Activated naive CD4-positive, alpha-beta T cell treated with anti-CD3 and anti-CD28 coated beads, Interleukin-2, amount 50 U/mL, for 24 hours (primary cell): Measurements from ENCODE around the gene PIN4.
"Not testable (repeated sequence)": the region's sequence is repeated elsewhere in the genome, so short reads cannot be mapped to it uniquely, and the experiment has no call there.

Experiments used
- H3K27ac Mint-ChIP-seq: one replicate; pipeline ENCODE4 v1.8.0; 2021; ENCODE audit warnings: mild to moderate bottlenecking, mixed read lengths
- H3K27me3 Mint-ChIP-seq: one replicate; pipeline ENCODE4 v1.8.0; 2021; ENCODE audit warnings: mixed read lengths
- H3K36me3 Mint-ChIP-seq: one replicate; pipeline ENCODE4 v1.8.0; 2021; ENCODE audit warnings: mixed read lengths
- H3K4me1 Mint-ChIP-seq: one replicate; pipeline ENCODE4 v1.8.0; 2021; ENCODE audit warnings: mixed read lengths
- H3K4me3 Mint-ChIP-seq: one replicate; pipeline ENCODE4 v1.8.0; 2021; ENCODE audit warnings: mild to moderate bottlenecking, mixed read lengths
- H3K9me3 Mint-ChIP-seq: one replicate; pipeline ENCODE4 v1.8.0; 2021; ENCODE audit warnings: mixed read lengths

PIN4 gene

DNA sequence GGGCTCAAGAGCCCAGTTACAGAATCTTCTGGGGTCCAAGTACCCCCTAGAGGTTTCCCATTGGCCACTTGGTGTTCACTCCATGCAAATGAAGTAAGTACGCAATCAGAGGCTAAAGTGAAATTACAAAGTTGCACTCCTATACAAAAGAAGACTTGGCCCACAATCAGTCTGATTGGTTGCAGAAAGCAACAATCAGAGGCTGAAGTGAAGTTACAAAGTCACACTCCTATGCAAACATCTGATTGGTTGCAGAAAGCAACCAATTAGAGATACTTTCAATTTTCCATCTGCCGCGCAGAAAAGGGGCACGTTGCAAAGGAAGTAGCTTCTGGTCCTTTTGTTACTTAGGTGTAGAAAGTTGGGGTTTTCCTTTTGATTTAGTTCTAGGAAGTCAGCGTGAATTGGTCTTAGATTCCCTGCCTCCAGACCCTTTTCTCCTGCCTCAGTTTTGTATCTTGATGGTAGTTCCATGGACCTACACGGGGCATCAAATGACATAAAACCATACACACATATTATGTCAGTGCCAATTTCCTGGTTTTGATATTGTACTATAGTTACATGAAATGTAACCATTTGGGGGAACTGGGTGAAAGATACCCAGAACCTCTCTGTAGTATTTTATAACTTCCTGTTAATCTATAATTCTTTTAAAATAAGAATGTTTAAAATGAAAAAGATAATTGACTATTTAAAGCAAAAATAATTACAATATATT is 12.4 kb upstream of the PIN4 start:
- Mint-ChIP-seq H3K27me3 (no peaks in the 10 kb centered on the region), H3K36me3 (no peaks in the 10 kb centered on the region), H3K4me1 (peaks cover 5% of the 10 kb centered on the region), H3K4me3 (peak overlapping the region; percentile 83), H3K27ac (peak overlapping the region; percentile 90), H3K9me3 (no peaks in the 10 kb centered on the region)

DNA sequence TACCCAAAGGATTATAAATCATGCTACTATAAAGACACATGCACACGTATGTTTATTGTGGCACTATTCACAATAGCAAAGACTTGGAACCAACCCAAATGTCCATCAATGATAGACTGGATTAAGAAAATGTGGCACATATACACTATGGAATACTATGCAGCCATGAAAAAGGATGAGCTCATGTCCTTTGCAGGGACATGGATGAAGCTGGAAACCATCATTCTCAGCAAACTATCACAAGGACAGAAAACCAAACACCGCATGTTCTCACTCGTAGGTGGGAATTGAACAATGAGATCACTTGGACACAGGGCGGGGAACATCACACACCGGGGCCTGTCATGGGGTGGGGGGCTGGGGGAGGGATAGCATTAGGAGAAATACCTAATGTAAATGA is 5.3 kb upstream of the PIN4 start:
- not testable (repeated sequence) for H3K9me3 Mint-ChIP-seq, H3K36me3 Mint-ChIP-seq, H3K27ac Mint-ChIP-seq, H3K4me3 Mint-ChIP-seq, H3K27me3 Mint-ChIP-seq
- H3K4me1 Mint-ChIP-seq = peaks cover 11% of the 10 kb centered on the region

DNA sequence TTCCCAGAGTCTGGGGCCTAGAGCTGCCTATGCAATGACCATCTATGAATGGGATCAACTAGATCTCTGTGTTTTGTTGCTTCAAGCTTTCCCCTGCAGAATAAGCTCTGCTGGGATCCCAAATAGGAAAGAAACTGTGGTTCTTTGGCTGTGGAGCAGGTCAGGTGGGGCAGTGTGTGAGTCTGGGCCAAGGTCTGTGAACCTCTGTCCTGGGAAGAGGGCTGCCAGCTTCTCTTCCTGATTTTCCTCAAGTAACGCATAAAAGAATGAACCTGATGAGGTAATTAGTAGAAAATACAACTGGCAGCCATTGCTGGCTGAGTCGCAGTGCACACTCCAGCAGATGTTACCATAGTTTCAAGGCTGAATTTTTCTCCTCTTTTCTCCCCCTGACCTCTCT is 4.6 kb upstream of the PIN4 start:
- Mint-ChIP-seq H3K4me3 (no peak overlapping the region), H3K36me3 (no peaks in the 10 kb centered on the region), H3K27ac (no peak overlapping the region), H3K9me3 (no peaks in the 10 kb centered on the region), H3K4me1 (peaks cover 11% of the 10 kb centered on the region), H3K27me3 (no peaks in the 10 kb centered on the region)

DNA sequence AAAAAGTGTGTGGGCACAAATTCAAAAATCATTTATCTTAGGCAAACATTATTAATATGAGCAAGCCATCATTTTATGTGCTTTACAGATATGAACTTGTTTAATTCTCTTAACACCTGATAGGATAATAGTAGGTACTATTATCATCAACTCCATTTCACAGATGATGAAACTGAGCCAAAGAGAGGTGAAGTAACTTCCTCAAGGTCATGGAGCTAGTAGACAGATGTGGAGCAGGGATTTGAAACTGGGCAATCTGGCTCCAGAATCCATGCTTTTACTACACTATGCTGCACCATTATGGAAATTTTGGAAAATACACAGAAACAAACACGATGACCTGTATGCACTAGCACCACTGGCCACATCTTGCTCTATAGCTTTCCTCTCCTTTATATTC is 1.0 kb upstream of the PIN4 start:
- Mint-ChIP-seq H3K4me1 (peaks cover 17% of the 10 kb centered on the region), H3K36me3 (no peaks in the 10 kb centered on the region), H3K27me3 (no peaks in the 10 kb centered on the region), H3K9me3 (no peaks in the 10 kb centered on the region), H3K4me3 (no peak overlapping the region), H3K27ac (no peak overlapping the region)

DNA sequence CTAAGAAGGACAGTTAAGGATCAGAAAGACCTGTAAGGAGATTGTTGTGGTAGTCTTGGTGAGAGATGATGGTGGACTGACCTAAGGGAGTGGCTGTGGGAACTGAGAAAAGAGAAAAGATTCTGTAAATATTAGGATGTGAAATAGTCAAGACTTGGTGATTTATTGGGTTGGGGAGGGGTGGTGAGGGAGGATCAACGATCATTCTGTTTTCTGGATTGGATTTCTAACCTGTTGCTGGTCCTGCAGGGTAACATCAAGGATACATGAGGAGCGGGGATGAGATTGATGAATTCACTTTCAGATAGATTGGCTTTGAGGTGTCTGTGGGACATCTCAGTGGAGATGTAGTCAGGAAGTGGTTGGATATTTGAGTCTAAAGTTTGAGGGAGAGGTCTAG is 1.4 kb downstream of the PIN4 start:
- peaks cover 1% of the 10 kb centered on the region for H3K36me3 Mint-ChIP-seq
- no peak overlapping the region for H3K27ac Mint-ChIP-seq
- H3K27me3 Mint-ChIP-seq = no peaks in the 10 kb centered on the region
- H3K4me3 Mint-ChIP-seq = no peak overlapping the region
- no peaks in the 10 kb centered on the region for H3K9me3 Mint-ChIP-seq
- peaks cover 24% of the 10 kb centered on the region for H3K4me1 Mint-ChIP-seq

DNA sequence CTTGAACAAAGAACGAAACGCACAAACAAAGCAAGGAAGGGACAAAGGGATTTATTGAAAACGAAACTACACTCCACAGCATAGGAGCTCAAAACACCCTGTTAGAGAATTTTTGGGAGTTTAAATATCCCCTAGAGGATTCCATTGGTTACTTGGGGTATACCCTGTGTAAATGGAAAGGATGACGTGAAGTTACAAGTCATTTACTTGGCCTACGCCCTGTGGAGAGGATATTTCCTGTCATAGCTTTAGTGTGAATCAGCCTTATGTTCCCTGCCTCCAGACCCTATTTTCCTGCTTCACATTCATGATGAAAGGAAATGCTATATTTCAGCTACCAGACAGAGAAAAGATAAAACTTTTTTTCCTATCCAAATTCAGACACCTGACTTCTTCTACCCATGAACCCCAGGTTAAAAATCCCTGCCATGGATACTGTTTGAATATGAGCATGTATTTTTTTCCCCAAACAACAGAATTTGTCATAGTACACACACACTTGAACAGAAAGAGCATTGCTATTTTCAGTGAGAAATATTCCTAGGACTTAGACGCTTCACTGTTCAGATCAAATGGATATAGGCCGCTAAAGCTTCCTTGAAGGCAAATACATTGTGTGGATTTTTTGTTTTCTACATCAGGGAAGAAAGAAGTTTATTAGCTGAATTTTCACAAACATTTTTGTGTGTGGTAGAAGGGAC is 20.4 kb downstream of the PIN4 start:
- Mint-ChIP-seq H3K36me3 (peaks cover 5% of the 10 kb centered on the region), H3K9me3 (no peaks in the 10 kb centered on the region), H3K4me1 (no peaks in the 10 kb centered on the region), H3K27ac (no peak overlapping the region), H3K4me3 (no peak overlapping the region), H3K27me3 (no peaks in the 10 kb centered on the region)

DNA sequence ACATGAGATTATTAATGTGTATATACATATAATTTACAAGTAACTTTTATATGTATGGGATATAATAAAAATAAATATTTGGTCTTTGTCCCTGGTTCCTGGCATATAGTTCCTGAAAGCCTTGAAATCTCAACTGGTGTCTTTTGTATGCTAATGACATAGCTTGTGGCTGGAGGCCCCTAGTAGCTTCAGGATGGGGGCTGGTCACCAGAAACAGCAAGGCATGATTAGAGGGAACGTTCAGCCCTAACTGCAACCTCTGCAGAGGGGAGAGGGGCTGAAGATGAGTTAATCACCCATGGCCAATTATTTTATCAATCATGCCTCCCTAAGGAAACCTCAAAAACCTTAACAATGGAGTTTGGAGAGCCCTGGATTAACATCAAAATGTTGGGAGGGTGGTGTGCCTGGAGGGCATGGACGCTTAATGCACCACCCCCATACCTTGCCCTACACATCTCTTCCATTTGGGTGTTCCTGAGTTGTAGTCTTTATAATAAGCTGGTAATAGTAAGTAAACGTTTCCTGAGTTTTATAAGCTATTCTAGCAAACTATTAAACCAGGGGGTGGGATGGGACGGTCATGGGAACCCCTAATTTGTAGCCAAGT is 21.3 kb downstream of the PIN4 start:
- H3K27me3 Mint-ChIP-seq = no peaks in the 10 kb centered on the region
- H3K4me1 Mint-ChIP-seq = no peaks in the 10 kb centered on the region
- H3K36me3 Mint-ChIP-seq = peaks cover 5% of the 10 kb centered on the region
- H3K4me3 Mint-ChIP-seq = no peak overlapping the region
- H3K9me3 Mint-ChIP-seq = no peaks in the 10 kb centered on the region
- H3K27ac Mint-ChIP-seq = no peak overlapping the region

DNA sequence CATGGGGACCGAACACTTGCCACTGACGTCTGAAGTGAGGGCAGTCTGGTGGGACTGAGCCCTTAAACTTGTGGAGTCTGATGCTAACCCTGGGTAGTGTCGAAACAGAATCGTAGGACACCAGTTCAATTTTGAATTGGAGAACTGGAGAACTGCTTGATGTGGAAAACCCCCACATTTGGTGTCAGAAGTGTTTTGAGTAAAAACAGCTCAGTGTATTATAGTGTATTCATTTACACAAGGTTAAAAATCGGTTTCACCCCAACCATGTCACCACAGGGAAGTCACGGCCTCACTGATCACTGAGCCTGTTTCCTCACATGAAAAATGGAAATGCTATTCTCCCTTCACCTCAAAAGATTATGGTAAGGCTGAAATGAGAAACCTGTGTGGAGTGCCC is 21.9 kb downstream of the PIN4 start:
- H3K27me3 Mint-ChIP-seq = no peaks in the 10 kb centered on the region
- H3K9me3 Mint-ChIP-seq = no peaks in the 10 kb centered on the region
- H3K4me3 Mint-ChIP-seq = no peak overlapping the region
- no peak overlapping the region for H3K27ac Mint-ChIP-seq
- peaks cover 5% of the 10 kb centered on the region for H3K36me3 Mint-ChIP-seq
- H3K4me1 Mint-ChIP-seq = no peaks in the 10 kb centered on the region

DNA sequence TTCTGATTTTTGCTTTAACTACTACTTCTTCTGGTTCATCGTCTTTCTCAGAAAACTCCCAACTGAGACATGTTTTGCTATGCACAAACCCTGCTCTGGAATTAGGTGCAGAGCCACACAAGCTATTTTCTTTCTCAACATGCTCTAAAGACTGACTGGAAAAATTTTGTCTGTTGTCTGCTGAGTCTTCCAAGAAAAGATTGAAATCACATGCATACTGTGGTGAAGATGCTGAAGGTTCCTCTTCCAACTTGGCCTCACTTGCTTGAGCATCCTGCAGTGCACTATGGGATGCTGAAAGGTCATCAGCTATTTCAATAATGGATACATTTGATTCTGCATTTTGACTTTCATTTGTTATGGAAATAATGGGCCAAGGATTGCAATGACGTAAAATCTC is 24.1 kb downstream of the PIN4 start:
- peaks cover 5% of the 10 kb centered on the region for H3K36me3 Mint-ChIP-seq
- H3K27me3 Mint-ChIP-seq = no peaks in the 10 kb centered on the region
- no peaks in the 10 kb centered on the region for H3K4me1 Mint-ChIP-seq
- no peaks in the 10 kb centered on the region for H3K9me3 Mint-ChIP-seq
- H3K4me3 Mint-ChIP-seq = no peak overlapping the region
- no peak overlapping the region for H3K27ac Mint-ChIP-seq

DNA sequence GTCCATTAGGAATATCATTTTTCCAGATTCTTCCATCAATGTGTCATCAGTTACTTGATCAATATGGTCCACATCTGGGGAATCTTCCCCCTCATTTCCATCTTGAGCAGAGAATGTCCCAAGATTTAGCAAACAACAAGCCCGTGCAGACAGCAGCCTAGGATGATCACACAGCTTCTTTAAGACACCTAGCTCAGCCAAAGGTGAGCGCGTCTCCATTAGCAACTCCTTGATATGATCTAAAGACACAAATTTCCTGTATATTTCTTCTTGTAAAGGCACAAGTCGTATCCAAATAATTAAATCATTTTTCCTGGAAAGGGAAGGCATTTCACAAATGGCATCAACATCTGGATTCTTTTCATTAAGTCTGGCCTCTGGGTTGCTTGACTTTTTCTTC is 25.8 kb downstream of the PIN4 start:
- no peaks in the 10 kb centered on the region for H3K9me3 Mint-ChIP-seq
- H3K36me3 Mint-ChIP-seq = peaks cover 5% of the 10 kb centered on the region
- no peaks in the 10 kb centered on the region for H3K4me1 Mint-ChIP-seq
- no peak overlapping the region for H3K27ac Mint-ChIP-seq
- no peaks in the 10 kb centered on the region for H3K27me3 Mint-ChIP-seq
- no peak overlapping the region for H3K4me3 Mint-ChIP-seq

DNA sequence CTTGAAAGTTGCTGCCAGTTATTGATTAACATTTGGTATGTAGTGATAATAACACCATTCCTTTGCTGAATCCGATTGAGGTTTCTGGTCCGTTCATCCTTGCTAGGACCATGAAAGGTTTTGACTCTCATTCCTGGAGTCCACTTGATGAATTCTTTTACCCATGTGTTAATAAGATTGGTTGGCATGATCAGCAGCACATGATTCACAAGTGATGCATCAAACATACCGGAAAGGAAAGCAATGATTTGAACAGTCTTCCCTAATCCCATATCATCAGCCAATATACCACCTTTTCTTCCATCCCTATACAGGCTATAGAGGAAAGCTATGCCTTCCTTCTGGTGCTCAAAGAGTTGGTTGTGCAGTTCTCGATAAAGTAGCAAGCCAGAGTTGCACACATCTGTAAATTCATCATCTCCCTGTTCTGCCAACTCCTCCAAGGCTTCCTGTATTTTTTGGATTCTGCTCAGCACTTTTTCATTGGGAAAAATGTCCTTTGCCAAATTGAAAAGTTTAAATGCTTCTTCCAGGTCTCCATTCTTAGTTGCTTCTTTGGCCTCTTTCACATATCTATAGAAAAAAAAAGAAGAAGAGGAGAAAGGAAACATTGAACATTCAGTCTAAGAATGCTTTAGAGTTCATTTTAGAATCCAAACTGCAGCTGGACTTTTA is 26.7 kb downstream of the PIN4 start:
- H3K4me1 Mint-ChIP-seq = no peaks in the 10 kb centered on the region
- no peaks in the 10 kb centered on the region for H3K27me3 Mint-ChIP-seq
- H3K9me3 Mint-ChIP-seq = no peaks in the 10 kb centered on the region
- H3K4me3 Mint-ChIP-seq = no peak overlapping the region
- H3K27ac Mint-ChIP-seq = no peak overlapping the region
- peaks cover 5% of the 10 kb centered on the region for H3K36me3 Mint-ChIP-seq

DNA sequence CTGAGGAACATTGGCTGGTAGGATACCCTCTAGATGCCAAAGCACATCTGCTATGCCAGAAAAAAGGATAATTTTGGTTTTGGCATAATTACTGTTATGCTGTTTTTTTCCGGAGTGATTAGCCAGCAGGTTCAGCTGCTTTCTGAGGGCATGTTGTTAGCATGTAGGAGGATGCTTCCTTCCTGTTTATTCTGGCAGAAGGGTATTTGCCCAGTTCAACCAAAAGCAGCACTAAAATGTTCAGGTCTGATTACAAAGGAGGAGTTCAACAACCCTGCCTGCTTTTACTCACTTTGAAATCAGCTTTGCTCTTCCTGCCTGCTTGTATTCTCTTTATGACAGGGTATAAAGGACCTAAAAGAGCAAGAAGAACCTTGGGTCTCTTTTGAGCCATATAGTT is 35.4 kb downstream of the PIN4 start:
- Mint-ChIP-seq H3K9me3 (no peaks in the 10 kb centered on the region), H3K36me3 (peaks cover 4% of the 10 kb centered on the region), H3K27ac (no peak overlapping the region), H3K27me3 (no peaks in the 10 kb centered on the region), H3K4me3 (no peak overlapping the region), H3K4me1 (no peaks in the 10 kb centered on the region)

DNA sequence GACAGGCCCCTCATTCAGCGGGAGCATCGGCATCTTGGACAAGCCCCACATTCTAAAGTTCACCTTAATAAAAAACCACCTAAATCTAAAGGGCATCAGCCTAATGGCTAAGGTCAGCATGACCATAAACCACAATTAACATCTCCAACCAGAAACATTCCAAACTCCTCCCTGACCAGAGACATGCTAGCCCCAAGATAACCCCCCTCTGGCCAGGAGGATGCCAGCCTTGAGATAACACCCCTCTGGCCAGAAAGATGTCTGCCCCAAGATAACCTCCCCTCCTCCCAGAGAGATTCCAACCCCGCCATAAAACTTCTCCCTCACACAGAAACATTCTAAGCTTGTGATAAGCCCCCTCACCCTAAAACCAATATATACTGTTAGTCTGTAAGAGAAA is 38.8 kb downstream of the PIN4 start:
- not testable (repeated sequence) for H3K4me1 Mint-ChIP-seq, H3K27ac Mint-ChIP-seq, H3K4me3 Mint-ChIP-seq, H3K9me3 Mint-ChIP-seq, H3K36me3 Mint-ChIP-seq, H3K27me3 Mint-ChIP-seq

DNA sequence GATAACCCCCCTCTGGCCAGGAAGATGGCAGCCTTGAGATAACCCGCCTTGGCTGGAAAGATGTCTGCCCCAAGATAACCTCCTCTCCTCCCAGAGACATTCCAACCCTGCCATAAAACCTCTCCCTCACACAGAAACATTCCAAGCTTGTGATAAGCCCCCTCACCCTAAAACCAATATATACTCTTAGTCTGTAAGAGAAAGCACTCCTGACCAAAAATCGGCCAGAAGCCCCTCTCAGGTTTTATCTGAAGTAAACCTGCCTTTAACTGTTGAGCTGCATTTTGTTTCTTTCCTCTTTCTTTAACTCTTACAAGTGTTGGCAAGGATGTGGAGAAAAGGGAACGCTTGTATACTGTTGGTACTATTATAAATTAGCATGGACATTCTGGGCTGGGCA is 48.7 kb downstream of the PIN4 start:
- peaks cover 4% of the 10 kb centered on the region for H3K36me3 Mint-ChIP-seq
- no peak overlapping the region for H3K4me3 Mint-ChIP-seq
- no peaks in the 10 kb centered on the region for H3K4me1 Mint-ChIP-seq
- no peak overlapping the region for H3K27ac Mint-ChIP-seq
- no peaks in the 10 kb centered on the region for H3K27me3 Mint-ChIP-seq
- H3K9me3 Mint-ChIP-seq = no peaks in the 10 kb centered on the region

DNA sequence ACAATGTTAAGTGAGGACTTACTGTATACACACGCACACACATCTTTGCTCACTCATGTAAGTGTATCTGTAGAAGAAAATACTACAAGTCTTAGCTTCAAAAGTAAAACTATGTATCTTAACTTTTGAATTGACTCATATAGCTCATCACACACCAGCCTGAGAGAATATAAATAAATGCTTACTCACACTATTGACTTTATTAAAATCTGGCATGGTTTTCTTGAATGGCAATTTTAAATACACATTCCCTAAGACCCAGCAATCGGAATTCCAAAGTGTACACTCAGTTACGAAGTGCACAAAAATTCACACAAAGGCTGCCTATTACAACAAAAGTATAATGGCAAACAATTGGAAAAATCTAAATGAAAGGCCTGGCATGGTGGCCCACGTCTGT is 55.3 kb downstream of the PIN4 start:
- Mint-ChIP-seq H3K27me3 (no peaks in the 10 kb centered on the region), H3K9me3 (no peaks in the 10 kb centered on the region), H3K36me3 (no peaks in the 10 kb centered on the region), H3K4me3 (peak overlapping the region; percentile 7), H3K4me1 (peaks cover 5% of the 10 kb centered on the region), H3K27ac (no peak overlapping the region)

DNA sequence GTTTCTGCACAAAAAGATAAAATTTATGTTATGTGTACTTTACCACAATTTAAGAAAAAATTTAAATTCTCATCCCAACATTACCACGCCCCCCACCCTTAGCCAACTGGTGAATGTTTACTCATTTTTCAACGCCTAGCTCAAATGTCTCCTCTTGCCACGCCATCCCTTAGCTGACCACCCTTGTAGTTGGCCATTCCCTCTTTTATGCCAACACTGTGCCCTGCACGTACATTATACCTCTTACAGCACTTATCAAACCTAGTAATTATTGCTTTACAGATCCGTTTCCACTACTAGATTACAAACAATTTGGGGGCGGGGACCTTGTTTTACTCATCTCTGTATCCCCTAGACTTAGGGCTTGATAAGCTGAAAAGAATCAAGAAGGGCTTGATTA is 56.6 kb downstream of the PIN4 start:
- no peaks in the 10 kb centered on the region for H3K27me3 Mint-ChIP-seq
- no peaks in the 10 kb centered on the region for H3K9me3 Mint-ChIP-seq
- H3K27ac Mint-ChIP-seq = no peak overlapping the region
- peaks cover 5% of the 10 kb centered on the region for H3K4me1 Mint-ChIP-seq
- no peaks in the 10 kb centered on the region for H3K36me3 Mint-ChIP-seq
- H3K4me3 Mint-ChIP-seq = peak overlapping the region; percentile 78
